GM21786 (cell line): ENCODE measurements around the gene CTU2.

ENCODE experiments used
- ATAC-seq: cut with Tn5 transposase; IDR thresholded peaks from one replicate; pipeline ENCODE4 v1.9.1; 2021; ENCODE audit not compliant: unreplicated experiment

Gene CTU2

DNA sequence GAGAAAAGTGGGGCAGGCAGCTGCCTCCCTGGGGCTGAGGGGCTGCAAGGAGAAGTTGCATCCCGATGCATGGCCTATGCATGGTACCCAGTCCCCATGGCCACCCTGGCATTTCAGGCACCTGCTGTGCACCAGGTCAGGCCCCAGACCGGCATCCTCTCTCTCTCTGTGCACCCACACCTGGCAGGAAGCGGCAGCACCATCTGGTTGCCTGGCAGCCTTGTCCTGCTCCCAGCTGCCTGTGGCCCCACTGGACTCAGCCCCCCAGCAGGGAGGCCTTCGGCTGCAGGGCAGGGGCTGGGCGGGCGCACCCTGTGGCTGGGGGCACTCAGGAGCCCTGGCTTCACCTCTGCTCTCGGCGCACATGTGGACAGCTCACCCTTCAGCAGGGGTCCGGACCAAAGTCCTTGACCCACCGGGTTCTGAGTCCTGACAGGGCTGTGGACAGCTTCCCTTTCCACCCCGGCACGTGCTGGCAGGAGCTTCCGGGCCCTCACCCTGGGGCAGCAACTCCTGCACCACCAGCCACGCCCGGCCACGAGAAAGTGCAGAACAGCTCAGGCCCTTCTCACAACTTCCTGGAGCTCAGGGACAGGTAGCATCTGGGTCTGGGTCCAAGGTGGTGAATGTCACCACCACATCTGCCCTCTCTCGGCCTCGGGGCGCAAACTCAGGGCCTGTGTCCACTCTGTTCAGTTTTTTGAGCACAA is 36.7 kb downstream of the CTU2 start:
- ATAC-seq: no peak

DNA sequence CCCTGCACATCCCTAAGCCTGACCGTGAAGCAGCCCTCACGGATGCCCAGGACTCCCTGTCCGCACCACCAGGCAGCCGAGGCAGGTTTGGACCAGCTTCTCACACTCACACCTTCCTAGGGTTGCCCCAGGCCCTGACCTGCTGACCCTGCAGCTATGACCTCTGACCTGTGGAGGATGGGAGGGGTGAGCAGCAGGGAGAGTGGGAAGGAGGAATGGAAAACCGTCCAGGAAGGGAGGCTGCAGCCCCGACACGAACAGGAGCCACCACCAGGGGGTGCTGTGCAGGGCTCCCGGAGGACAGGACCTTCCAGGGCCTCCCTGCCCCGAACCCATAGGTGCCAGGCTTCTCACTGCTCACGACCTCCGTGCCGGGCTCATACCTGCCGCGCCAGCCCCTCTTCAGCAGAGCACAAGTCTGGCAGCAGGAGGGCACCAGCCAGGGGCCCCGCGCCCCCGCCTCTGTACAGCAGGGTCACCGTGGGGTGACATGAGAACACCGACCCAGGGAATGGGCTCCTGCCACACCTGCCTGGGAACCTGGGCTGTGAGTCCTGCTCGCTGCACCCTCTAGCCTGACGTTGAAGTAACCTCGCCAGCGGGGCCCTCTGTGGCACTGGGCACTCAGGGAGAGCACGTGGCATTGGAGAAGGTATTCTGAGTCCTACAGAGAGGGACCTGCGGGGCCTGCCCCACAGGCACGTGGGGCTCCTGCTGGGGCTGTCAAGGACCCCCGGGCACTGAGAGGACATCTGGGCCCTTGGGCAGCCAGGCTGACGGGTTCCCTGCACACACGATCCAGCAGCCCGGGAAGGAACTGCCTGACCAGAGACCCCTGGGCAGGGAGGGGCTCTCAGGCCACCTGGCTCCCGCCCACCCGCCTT is 37.6 kb downstream of the CTU2 start:
- ATAC-seq: no peak

DNA sequence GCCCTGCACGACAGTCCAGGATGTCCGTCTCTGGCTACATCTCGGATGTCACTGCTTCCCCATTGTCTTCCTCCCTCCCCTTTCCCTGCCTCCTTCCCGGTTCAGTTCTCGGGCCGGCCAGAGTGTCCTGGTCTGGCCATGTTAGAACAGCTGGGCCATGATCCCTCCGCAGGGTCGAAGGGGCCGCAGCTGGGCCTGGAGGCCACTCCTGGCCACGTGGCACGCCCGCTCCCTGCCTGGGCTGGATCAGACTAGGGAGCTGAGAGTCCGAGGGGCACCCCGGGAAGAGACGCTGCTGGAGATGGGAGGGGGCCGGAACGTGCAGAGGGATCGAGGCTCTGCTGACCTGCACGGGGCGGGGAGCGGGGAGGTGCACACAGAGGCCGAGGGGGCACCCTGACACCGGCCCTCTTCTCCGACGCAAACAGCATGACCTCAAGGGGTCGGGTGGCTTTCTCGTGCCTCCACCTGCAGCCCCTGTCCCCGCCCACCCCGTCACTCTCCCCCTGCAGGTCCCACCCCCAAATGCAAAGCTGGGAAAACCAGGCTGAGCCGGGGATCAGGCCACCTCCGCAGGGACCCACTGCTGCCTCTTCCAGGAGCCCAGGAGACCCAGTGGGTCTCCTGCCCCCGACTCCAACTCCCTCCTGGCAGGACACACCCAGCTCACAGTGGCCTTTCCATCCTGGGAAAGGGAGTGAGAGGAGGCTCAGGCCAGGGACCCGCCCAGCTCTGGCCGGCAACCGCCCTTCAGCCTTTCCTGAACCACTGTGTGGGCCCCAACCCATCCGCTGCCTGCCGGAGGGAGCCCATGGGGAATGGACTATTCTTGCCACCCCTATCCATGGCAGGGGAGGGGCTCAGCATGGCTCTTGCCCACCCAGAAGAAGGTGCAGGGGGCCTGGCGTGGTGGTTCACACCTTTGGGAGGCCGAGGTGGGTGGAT is 38.5 kb downstream of the CTU2 start:
- no peak for ATAC-seq

DNA sequence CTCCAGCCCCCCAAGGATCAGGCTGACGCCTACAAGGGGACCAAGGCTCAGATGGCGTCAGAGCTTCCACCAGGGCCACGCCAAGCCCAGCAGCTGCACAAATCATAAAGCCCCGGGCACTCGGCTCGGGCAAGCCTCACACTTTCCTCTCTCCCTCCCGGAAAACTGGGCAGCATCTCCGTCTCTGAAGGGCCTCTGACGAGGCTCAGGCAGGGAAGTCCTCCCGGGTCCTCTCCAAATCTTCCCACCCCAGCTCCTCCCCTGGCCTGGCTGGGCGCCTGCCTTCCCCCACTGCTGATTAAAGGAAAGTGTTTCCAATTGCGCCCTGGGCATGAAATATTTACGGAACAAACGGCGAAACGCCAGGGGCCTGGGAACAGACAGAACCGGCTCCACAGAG is 40.2 kb downstream of the CTU2 start:
- no peak for ATAC-seq

DNA sequence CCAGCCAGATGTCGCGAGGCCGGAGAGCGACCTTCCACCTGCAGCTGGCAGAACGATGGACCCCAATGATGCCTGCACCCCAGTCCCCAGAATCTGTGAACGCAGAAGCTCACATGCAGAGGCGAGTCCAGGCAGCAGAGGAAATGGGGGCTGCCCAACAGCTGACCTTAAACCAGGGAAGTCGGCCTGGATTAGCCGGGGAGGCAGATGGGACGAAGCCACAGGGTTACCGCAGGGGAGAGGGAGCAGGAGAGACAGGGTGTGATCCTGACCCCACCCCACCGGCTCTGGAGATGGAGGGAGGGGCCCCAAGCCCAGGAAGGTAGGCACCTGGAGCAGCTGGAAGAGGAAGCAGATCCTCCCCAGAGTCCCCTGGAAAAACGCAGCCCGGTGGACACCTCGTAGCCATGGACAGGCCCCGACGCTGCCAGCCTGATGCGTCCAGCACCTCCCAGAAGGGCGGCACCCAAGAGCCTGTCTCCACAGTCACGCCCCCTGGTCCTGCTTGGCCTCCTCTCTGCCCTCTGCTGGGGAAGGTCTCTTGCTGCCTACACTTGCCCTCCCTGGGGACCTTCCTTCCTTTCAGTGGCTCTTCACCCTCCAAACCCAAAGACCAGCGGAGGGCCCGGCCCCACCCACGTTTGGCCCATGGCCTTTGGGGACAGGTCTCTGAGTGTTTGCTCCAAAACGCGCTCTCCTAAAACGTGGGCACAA is 41.4 kb downstream of the CTU2 start:
- no peak for ATAC-seq

DNA sequence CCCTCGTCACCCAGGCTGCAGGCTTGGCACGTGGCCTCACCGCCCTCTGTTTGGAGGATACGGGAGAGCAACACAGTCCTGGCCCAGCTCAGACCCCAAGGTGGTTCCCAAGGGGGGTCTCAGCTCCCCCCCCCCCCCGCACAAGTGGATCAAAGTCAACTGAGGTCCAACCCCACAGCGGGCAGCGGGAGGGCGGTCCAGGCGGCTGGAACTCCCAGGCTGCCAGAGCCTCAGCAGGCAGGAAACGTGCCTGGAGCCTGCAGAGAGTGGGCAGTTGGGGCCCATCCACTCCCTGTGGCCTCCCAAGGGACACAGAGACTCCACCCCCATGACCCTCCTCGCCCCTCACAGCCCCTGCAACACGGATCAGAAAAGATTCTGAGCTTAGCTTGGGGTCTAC is 42.1 kb downstream of the CTU2 start:
- no peak for ATAC-seq

DNA sequence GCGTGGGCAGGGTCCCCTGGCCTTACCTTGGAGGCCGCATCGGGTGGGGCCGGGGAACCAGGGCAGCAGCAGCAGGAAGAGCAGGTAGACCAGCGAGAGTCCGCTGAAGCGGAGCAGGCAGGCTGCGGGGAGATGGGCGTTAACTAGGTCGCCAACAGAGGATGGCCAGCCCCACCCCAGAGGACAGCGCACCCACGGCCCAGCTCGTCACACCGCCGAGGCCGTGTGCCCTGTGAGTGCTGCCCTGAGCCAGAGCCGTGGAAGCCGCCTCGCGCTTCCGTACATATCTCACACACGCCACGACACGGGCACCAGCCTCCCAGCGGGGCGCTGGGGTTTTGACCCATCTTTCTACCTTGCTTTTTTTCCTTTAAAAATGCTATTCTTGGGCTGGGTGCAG is 43.1 kb downstream of the CTU2 start:
- no peak for ATAC-seq

DNA sequence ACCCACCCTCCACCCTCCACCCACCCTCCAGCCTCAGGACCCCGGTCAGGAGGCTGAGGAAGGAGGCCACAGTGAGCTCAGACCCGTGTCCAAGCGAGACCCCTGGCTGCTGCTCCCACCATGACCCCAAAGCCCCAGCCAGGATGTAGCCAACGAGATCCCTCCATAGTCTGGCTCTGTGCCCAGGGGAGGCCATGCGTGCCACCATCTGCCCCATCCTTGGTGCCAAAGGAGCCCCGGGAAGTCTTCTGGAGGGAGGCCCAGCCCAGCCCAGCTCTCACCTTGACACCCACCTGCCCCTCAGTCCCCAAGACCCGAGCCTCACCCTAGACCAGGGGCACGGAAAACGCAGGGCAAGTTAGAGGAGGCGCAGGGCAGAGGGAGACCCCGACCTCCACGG is 44.6 kb downstream of the CTU2 start:
- no peak for ATAC-seq

DNA sequence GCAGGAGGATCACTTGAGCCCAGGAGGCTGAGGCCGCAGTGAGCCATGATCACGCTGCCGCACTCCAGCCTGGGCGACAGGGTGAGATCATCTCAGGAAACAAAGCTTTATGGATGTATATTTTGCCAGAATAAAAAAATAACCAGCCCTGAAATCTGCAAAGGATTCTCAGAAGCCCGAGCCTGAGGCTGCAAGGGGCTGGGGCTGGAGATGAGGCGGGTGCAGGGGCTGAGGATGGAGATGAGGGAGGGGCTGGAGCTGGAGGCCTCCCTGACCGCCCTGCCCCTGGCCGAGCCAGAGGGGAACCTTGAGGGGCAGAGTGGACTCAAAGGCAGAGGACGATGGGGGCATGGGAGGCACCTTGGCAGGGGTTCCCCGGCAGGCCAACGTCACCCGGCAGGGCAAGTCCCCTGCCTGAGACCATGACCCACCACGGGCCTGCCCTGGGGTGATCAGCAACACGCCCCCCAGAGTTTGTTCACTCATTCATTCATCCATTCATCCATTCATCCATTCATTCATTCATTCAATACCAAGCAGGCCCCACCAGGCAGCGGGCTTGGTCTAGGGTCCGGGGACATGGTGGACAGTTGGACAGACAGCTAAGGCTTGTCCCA is 46.2 kb downstream of the CTU2 start:
- no peak for ATAC-seq

DNA sequence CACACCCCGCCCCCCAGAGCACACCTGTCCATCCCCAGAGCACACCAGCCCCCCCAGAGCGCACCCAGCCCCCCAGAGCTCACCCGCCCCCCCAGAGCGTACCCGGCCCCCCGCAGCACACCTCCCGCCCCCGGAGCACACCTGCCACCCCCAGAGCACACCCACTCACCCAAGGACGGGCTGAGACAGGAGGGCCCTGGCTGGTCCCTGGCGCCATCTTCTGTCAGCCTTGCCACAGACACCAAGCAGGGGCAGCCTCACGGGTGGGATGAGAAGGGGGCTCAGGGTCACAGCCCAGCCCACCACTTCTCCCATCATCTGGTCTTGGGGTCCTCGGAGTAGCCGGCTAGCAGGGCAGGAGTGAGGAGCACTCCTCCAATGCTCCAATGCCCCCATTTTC is 46.9 kb downstream of the CTU2 start:
- no peak for ATAC-seq

DNA sequence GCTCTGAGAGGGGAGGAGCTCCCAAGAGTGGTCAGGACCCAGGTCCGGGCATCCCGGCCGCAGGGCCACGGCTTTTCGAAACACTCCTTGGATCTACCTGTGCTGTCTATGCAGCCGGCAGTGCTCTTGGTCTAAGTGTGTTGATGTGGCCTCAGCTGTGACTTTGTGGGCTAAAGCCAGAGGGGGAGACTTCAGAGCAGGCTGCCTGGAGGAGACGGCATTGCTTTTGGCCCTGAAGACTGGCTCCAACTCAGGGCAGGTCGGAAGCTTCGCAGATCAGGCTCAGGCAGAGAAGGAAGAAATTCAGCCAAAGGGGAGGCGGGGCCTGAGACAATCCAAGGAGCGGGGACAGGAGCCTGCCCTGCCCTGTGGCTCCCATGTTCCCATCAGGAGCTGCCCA is 47.3 kb downstream of the CTU2 start:
- ATAC-seq: no peak

DNA sequence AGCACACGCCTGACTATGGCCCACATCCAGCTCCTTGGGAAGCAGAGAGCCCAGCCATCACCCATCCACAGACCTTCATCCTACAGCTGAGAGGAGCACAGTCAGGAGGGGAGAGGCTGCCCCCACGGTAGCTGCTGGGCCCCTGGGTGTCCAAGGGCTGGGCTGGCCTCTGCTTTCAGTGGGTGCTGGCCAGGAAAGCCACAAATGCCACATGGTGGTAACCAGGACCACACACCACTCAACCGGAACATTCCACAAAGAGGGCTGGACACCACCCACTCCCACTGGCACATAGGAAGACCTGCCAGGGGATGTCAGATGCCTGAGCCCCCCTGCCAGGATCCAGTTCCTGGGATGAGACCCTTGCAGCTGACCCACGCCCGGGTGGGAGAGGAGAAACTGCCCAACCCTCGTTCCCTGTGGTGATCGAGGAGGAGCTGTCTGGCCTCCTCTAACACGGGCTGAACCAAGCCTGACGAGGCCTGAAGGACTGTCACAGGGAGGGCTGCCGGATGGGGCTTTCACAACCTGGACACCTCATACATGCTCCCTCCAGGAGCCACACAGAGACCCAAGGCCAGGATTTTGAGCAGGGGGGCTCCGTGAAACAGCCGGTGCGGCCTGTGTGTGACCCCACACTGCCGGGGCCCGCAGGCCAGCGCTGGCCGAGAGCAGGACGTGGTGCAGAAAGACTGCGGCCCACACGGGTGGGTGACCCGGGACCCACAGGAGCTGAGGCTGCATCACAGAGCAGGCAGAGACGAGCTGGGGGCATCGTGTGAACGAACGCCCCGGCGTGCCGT is 48.0 kb downstream of the CTU2 start:
- no peak for ATAC-seq

DNA sequence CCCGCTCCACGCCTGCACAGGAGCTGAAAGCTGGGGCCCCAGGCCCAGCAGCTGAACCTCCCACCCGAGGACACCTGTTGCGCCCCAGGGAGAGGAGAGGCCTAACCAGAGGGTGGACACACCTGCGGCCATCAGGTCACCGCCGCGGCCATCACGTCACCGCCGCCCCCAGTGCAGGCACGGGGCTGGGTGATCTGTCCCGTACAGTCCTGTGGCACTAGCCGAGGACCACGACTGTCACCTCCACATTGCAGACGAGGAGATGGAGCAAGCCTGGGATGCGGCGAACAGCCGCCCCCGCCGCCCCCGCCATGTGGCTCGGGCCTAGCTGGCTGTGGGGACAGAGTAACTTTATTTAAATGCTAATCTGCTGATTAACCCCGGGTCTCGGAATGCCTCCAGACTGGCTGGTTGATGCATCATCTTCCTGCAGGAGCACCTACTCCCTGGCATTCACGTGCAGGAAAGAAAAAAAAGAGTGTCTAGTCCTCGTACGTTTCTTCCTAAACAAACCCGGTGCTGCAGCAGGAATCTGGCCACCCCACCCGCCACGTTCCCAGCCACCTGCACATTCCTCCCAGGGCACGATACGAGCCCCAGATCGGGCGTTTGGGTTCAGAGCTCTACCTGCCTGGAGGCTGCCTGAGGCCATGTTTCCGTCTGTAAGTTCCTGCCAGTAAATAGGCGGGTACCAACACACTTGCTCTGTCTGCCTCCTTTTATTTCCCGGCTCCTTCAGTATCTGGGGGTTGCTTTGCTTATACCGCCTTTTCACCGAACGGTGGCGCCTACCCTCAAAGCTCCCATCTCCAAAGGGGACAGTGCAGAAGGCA is 48.8 kb downstream of the CTU2 start:
- ATAC-seq: no peak

DNA sequence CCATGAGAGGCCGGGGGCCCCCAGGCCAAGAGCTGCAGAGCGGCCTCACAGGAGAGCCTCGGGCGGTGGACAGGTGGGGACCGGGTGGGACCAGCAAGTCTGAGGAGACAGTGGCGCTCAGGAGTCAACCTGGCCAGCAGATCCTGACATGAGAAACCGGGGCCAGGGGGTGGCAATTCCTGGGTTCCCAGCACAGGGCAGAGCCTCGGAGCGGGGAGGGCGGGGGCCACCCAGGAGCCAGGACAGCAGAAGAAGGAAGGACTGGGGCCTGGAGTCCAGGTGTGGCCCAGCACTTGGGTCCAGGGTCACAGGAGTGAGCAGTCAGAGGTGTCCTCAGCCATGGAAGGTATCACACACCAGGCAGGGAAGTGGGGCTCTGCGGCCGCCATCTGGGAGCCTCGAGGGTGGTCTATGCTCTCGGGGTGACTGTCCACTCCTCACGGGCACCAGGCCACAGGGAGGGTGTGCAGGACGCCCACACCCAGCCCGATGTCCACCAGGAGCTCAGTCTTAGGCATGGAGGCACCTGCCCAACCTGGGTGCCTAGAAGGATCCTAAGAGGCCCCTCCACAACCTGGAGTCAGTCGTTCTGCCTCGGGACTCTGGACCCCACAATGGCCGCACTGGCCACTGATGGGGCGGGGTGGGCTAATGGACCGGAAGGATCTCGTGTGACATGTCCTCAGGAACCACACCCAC is 49.6 kb downstream of the CTU2 start:
- no peak for ATAC-seq

DNA sequence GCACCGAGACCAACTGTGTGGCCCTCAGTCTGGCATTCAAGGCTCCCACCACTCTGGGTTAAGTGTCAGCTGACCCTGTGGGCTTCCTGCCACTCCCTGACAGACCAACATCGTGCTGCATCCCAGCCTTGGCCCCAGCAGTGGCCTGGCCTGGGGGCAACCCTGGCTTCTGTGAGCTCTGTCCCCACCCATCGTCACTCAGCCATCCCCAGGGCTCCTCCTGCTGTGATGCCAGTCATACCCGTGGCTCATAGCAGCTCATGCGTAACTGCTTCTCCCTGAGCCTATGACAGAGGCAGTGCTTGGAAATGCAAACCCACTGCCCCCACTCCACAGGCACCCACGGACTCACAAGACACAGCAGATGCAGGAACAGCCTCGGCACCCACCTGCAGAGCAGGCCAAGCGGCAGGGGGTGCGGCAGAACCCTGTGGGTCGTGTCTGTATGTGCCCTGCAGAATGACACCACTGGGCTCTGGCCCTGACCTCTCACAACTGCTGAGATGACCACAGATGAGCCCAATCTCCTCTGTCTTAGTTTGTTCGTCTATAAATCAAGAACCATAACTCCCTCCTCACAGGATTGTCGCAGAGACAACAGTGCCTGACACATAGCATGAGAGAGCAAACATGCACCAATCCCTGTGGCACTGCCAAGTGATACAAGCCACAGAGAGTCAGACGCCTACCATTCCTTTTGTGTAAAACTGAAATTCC is 52.1 kb downstream of the CTU2 start:
- ATAC-seq: no peak

DNA sequence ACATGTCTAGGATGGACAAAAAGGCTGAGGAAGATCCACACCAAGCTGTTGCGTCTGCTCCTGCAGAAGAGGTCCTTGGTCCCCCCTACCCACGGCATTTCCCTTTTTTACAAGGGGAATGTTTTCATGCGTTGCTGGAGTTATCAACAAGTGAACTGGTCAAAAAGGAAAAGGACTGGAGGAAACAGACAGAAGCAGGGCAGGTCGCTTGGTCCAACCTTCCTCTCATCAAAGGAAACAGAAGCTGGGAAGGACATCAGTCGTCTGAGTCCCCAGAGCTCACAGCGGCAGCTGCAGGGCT is 52.6 kb downstream of the CTU2 start:
- no peak for ATAC-seq

DNA sequence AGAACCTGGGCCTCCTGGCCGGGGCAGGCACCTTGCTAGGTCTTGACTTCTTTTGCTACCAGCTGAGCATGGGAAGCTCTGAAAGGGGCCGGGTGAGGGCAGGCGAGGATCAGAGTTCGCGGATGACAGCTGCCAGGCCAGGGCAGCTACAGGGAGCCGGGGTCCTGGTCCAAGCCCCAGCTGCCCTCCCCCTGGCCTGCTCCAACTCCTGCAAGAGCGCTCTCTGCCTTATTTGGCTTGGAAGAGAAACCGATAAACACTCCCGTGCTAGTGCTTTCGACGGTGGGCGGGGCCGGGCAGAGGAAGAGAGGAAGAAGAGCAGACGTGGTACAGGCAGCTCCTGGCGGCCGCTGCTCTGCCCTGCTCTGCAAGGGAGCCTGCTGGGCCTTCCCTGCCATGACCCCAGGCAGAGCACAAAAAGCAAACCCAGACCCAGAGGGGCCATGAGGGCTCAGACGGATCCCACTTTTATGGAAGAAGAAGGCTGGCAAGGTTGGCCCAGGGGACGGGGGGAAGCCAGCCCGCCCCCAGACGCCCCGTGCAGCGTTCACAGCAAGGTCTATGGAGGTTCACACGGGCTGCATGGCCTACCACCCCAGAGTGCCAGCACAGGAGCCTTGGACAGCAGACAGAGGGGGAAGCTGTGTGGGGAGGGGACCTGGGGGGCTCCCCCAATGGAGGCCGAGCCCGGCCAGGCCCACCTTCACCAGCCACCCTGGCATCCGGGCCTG is 53.1 kb downstream of the CTU2 start:
- ATAC-seq: no peak
